ENCODE data around the gene SPDYE17. TPM values are rescaled to one million over a fixed set of nuclear protein-coding genes. Genes with fewer than 3 reads are reported as not detected.
"Not testable (repeated sequence)": the region's sequence is repeated elsewhere in the genome, so short reads cannot be mapped to it uniquely, and the experiment has no call there.

The SPDYE17 gene
- total RNA-seq, 1 donor from 2014 or later, result not detected

DNA sequence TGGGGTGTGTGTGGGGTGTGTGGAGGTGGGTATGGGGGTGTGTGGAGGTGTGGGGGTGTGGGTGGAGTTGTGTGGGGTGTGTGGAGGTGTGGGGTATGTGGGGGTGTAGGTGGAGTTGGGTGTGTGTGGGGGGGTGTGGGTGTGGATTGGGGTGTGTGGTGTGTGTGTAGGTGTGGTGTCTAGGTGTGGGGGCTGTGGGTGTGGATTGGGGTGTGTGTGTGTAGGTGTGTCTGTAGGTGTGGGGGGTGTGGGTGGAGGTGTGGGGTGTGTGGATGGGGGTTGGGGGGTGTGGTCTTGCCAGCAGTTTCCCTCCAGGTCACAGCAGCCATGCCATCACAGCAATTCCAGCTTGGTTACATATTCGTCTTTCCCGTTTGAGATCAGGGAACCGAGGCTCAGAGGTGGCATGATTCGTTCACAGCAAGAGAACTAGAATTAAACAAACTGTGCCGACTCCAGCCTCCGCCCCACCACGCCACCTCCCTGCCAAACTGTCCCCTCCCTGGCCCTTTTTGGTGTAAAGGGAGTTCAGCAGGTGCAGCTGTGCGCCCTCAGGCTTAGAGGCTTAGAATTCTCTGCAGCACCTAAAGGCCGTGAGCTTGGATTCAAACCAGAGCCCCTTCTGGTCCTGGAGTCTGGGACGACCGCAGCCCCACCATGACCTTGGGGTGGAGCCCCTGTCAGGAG is 33.3 kb downstream of the SPDYE17 start:
- DNase-seq (ENCODE audit: low spot score), result not testable (repeated sequence)

GRCh38 chr7:76998285-76998589 is 33.9 kb downstream of the SPDYE17 start:
- no peak for DNase-seq (ENCODE audit: low spot score)

- DNase-seq (ENCODE audit: low spot score), result no peak
Observed at GRCh38 chr7:76997381-76998284, 34.5 kb downstream of the SPDYE17 start.

GRCh38 chr7:76996932-76997331 is 35.2 kb downstream of the SPDYE17 start:
- not testable (repeated sequence) for DNase-seq (ENCODE audit: low spot score)

DNA sequence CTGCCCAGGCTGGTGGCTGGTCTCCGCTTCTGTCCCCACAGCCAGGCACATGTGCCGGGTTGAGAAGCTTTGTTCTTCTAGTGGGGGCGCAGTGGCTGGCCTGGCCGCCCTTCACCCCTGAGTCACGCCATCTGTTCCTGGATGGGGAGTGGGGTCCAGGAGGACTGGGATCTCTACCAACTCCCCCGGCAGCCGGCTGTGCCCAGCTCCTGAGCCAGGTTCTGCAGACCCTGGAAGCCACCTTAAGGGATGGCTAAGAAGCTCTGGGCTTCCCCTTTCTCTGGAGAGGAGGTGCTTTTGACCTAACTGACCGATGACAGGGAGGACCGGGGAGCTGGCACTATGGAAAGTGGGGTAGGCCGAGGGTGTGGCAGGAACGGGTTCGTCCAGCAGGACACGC is 37.9 kb downstream of the SPDYE17 start:
- not testable (repeated sequence) for DNase-seq (ENCODE audit: low spot score)

- not testable (repeated sequence) for DNase-seq (ENCODE audit: low spot score)
Observed at GRCh38 chr7:76993831-76994230, 38.3 kb downstream of the SPDYE17 start.

DNA sequence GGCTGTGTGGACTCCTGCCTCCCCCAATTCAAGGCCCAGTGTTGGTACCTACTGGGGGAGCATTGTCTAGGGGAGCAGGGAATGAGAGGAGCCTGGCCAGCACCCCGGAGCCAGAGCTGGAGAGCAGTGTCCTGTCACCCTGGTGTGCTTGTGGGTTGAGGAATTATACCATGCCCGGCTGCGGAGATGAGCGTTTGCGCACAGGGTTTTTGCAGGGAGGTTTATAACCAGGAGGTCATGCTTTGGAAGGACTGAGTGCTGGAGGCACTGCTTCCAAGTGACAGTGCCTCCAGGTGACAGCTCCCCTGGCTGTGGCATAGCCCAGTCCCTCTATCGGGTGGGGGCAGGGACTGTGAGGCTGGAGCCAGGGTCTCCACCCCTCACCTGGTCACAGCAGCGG is 39.3 kb downstream of the SPDYE17 start:
- DNase-seq (ENCODE audit: low spot score), result not testable (repeated sequence)

GRCh38 chr7:76992204-76992603 is 40.0 kb downstream of the SPDYE17 start:
- DNase-seq (ENCODE audit: low spot score), result not testable (repeated sequence)

- not testable (repeated sequence) for DNase-seq (ENCODE audit: low spot score)
Observed at GRCh38 chr7:76990202-76990601, 42.0 kb downstream of the SPDYE17 start.

- DNase-seq (ENCODE audit: low spot score), result not testable (repeated sequence)
Observed at GRCh38 chr7:76985924-76986717, 46.0 kb downstream of the SPDYE17 start.

DNA sequence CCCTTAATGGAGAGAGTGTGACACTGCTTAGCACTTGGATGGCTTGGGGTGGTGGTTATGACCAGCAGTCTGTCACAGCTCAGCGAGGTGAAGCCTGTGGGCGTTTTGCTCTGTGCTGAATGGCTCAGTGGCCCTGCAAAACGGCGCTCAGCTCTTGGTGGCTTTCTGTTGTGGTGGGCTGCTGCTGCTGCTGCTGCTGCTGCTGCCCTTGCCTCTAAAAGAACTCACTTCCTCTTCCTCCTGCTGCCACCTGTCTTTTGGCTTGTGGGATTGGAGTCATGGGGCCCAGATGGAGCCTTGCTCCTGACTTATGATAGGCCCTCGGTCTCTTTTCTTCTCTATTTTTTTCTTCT is 47.4 kb downstream of the SPDYE17 start:
- DNase-seq (ENCODE audit: low spot score), result not testable (repeated sequence)

DNA sequence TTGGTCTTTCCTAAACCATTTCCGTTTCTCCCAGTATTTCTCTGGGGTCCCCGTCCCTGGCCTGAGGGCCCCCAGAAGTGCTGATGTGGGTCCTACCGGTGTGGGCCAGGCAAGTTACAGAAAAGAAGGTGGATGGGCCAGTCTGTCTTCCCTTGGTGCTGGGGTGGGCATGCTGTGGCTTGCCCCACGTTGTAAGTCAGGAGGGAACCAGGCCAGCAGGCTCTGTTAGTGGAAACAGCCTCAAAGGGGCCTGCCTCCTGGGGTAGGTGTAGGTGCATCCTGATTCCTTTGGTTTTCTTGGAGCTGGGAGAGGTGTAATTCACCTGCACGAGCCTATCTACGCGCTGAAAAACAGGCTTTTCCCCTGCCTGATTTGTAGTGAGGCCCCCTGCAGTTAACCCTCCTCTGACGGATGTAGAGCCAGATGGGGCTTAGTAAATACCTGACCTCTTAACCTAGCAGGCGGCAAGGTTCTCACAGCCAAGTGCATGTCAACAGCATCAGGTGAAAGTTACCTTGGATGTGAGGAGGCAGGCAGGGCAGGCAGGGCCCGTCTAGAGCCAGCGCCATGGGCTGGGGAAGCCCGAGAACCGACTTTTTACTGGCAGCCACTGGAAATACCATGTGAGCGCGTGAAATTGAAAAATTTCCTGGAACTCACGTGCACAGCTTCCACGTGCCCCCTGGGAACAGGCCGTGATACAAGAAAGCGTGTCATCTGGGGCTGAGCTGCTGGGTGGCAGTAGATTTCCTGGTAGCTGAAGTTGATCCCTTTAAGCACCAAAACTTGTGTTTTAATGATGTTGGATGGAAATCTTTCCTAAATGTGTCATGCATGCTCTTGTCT is 48.0 kb downstream of the SPDYE17 start:
- DNase-seq (ENCODE audit: low spot score), result not testable (repeated sequence)

DNA sequence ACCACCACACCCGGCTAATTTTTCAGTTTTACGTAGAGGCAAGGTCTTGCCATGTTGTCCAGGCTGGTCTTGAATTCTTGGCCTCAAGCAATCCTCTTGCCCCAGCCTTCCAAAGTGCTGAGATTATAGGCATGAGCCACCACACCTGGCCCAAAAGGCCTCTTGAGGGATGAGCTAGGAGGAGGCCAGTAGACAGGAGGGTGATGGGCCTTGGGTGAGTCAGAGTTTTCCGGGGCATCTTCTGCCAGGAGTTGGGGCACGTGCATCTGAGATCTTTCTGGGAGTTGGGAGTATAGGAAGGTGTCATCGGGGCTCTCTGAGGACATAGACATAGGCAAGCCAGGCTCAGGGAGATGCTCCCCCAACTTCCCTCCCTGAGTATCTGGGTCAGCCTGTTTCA is 48.8 kb downstream of the SPDYE17 start:
- not testable (repeated sequence) for DNase-seq (ENCODE audit: low spot score)

DNA sequence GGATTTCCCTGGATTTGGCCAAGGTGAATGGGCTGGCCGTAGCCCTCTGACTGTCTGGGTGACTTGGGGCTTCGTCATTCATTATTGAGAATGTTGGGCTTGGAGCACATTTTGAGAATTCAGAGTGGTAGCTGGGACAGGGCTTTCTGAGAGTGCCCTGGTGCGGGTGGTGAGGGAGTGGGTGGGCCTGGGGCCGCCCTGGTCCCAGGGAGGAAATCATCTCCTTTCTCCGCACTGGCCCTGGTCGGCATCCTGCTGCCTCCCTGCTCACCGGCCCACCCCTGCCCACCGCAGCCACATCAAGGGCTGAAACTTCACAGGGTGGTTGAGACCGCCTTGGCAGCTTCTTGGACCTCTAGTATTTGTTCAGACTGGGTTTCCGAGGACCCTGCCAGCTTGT is 49.7 kb downstream of the SPDYE17 start:
- DNase-seq (ENCODE audit: low spot score), result not testable (repeated sequence)

- not testable (repeated sequence) for DNase-seq (ENCODE audit: low spot score)
Observed at GRCh38 chr7:76981187-76981970, 50.8 kb downstream of the SPDYE17 start.

DNA sequence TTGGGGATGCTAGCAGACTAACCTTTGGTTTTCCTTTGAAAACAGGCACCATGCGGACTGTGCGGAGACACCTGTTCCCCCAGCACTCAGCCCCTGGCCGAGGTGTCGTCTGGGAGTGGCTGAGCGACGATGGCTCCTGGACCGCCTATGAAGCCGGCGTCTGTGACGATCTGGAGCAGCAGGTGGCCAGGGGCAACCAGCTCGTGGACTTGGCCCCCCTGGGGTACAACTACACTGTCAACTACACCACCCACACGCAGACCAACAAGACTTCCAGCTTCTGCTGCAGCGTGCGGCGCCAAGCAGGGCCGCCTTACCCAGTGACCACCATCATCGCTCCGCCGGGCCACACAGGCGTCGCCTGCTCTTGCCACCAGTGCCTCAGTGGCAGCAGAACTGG is 51.6 kb downstream of the SPDYE17 start:
- DNase-seq (ENCODE audit: low spot score), result not testable (repeated sequence)

DNA sequence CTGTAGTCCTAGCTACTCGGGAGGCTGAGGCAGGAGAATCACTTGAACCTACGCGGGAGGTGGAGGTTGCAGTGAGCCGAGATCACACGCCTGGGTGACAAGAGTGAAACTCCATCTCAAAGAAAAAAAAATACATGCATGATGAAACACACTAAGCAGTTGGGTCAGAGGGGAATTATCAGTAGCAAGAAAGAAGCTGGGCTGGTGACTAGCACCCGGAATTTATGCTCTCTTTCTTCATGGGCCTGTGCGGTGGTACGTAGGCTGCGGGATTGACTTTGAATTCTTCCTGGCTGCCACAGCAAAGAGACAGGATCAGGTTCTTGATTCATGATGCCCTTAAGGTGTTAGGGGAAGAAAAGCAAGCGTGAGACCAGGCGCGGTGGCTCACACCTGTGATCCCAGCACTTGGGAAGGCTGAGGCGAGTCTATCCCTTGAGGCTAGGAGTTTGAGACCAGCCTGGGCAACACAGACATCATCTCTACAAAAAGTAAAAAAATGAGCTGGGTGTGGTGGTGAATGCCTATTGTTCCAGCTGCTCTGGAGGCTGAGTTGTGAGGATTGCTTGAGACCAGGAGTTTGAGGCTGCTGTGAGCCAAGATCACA is 54.3 kb downstream of the SPDYE17 start:
- not testable (repeated sequence) for DNase-seq (ENCODE audit: low spot score)

DNA sequence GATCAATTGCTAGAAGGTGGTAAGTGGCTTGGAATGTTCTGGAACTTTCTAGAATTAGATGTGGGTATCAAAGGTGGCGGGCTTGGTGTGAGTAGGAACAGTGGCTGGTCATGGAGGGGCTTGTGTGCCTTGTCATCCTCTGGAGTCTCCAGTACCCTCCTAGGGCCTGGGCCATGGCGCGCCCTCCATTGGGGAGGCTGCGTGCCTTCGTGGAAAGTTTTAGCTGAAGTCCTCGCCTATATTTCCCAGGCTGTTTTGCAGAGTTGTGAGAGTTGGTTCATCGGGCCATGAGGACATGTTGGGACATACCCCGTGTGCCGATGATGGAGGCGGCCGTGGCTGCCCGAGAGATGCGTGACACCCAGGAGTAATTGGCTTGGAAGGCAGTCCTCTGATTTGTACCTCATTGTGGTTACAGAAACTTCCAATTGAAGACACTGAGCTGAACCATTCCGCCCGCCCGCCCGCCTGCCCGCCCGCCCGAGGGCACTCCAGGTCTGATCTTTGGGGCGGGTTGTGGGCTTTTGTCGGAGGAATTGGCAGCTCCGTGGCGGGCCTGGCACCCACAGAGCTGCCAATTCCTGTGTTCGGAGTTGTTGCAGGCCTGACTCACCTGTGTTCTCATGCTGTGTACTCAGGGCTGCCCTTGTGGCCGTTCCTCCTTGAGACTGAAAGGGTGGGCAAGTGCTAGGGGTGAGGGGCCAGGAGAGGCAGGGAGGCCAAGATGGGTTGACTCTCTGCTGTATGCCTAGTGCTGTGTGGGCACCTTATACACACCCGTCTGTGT is 57.2 kb downstream of the SPDYE17 start:
- DNase-seq (ENCODE audit: low spot score), result not testable (repeated sequence)

DNA sequence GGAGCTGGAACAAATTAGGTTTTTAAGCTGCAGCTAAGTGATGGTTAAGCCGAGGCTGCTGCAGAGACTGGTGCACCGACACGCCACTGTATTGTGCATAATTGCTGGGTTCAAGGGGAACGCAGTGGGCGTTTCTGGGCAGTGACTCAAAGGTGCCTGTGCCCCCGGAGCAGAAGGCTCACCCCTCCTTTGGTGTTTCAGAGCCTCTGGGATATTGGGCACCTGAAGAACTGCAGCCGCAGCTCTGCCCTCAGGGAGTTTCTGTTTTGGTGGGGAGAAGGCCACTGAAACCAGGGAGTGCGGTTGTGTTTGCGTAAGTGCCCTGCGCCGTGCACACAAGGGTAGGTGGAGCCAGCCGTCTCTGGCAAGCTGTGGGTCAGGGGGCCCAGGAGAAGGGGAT is 57.8 kb downstream of the SPDYE17 start:
- DNase-seq (ENCODE audit: low spot score), result not testable (repeated sequence)

All from umbilical cord (tissue), 2 donors.